Stimulated activated CD4-positive, alpha-beta T cell treated with anti-CD3 and anti-CD28 coated beads, Interleukin-2, amount 100 ng/mL, for 24 hours (primary cell): ENCODE data around the gene AUTS2.

ENCODE experiments used
- DNase-seq, 2 donors: peaks; one replicate each; pipeline ENCODE4 v3.0.0-alpha.2; 2020

The AUTS2 gene

DNA sequence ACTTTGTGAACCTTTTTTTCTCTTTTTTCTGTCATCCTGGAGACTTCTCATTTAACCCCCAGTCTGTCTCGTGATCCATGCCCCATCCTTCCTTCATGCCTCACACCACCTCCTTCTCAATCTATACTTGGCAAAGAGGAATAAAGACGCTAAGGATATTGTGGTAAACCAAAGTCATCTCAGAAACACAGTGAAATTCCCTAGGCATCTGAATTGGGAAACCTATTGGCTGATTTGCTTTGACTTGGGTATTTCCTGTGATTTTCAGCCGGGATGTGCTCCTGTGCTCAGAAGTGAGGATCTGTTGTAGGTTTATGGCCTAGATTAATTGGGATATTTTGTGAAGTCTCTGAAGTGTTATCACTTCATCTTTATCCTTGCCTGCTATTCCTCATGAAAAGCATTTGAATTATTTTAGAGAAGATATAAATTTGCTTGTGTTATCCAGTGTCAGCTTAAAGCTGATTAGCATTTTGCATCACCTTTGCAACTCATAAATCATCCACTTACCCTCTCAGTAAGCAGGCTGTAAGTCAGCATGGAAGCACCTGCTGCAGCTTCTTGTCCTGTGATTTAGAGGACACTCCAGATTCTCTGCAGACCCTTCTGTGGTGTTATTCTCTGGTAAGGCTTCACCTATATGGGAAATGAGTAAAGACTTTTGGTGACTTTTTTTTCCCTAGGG, 138.0 kb downstream of the AUTS2 start:
- no peak for DNase-seq

DNA sequence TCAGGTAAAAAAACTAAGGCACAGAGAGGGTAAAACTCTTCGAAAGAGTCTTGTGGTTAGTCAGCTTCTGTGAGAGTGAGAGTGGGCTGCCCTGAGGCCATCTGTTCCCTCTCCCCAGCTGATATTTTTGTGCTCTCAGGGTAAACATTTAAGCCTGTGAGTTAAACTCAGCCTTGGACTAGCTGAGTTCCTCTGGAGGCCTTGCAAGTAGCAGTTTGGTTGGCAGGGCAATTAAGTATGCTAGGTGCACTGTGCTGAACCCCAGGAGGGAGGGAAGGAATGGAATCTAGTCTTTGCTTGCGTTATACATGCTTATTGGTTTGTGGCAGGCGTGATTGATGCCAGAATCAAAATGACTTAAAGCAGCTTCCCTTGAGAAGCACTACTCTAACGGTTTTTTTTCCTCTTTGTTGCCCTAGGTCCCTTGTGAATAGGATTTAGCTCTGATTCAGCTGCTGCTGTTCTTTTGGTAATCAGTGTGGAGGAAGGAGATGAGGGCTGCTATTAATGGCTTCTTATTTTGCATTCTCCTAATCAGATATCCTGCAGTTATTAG, 140.2 kb downstream of the AUTS2 start:
- no peak for DNase-seq

DNA sequence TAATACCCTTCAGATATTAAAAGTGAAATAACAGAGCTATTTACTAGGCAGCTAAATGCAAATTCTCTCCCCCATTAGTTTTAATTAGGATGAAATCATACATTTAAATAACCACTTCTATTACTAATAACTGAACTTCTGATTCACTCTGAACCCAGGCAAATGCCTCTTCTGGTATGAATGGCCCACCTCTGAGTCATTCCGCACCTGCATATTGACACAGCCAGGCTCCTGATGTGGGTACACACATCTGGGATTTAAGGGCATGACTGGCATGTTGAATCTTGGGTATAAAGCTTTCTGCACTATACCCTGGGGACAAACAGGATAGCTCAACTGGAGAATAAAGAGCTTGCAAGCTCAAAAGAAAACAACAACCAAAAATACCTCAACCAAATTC, 140.9 kb downstream of the AUTS2 start:
- peak; percentile 25 to 26 for DNase-seq

DNA sequence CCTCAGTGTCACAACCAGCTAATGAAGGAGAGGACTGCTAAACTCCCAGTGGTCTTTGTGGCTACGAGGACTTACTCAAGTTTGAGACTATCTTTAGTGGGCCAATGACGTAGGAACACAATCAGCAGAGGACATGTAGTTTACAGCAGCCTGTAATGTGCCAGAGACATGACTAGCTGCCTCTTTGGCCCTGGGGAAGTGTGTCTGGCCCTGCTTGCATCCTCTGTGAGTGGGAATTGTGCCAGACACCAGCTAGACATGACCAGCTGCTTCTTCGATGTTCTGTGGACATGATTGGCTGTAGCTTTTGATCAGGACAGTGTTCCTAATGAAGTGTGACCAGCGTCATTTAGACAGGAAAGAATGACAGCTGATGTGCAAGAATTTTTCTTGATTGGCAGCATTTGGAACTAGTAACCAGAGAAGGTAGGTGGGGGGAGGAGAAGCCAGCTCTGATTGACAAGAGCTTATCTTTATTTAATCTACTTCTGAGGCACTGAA, 141.7 kb downstream of the AUTS2 start:
- DNase-seq, result no peak

DNA sequence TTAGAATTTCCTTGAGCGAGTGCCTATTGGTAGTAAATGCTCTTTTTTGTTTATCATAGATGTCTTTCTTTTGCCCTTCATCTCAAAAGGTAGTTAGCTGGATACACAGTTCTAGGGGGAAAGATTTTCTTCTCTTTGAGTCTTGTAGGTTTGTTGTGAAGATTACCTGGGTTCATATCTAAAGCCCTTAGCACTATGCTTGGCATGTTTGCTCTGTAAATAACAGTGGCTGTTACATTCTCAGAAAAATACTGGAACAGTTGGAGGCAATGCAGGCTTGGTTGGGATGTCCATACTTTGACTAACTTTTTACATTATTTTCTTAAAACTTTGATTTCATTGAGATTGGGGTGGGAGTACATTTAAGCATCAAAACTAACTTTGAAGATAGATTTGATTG, 144.0 kb downstream of the AUTS2 start:
- no peak for DNase-seq

DNA sequence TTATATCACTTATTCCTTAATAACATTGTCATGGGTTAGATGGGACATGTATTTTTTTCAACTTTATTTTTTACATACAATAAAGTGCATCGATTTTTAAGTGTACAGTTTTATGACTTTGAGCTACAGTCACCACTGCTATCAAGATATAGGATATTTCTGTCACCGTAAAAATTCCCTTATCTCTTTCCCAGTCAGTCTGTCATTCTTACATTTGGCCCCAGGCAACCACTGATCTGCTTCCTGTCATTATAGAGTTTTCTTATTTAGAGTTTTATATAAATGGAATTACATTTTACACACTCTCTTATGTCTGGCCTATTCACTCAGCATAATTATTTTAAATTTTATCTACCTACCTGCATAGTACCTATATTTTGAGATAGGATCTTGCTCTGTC, 145.2 kb downstream of the AUTS2 start:
- no peak for DNase-seq

DNA sequence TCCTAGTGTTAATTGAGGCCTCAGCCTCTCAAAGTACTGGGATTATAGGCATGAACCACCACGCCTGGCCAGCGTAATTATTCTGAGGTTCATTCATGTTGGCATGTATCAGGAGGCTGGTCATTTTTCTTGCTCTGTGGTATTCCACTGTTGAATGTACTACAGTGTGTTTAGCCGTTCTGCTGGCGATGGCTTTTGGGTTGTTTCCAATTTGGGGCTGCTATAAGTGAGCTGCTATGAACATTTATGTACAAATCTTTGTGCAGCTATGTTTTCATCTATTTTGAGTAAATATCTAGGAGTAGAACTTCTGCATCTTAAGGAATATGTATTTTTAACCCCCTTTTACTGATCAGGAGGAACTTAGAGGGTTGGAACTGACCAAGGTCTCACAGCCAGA, 145.8 kb downstream of the AUTS2 start:
- no peak for DNase-seq

DNA sequence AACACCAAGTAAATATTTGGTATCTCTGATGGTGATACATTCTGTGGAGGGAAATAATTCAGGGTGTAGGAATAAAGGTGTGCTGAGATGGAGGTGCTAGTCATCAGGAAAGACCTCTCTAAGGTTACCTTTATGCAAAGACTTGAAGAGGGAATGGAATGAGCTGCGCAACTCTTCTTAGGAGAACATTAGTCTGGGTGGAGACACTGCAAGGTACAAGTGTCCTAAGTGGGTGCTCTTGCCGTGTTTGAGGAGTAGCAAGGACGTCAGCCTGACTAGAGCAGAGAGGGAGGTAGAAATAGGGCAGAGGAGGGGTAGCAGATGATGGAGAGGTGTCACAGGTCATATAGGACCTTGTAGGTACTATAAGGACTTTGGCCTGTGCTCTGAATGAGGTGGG, 148.1 kb downstream of the AUTS2 start:
- no peak for DNase-seq

DNA sequence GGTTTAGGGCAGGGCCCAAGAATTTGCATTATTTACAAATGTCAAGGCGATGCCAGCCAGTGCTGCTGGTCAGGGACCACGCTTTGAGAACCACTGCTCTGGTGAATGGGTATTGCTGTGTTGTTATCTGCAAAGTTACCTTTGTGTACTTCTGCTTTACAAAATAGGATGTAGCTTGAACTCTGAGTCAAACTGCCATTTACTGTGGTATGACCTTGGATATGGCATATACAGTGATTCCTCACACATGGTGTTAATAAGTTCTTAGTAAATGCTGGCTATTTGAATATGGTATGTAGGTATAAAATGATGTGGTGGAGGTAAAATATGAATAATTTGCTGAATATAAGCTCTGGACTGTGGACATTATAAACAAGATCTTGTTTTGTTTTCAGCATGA, 148.9 kb downstream of the AUTS2 start:
- no peak for DNase-seq

DNA sequence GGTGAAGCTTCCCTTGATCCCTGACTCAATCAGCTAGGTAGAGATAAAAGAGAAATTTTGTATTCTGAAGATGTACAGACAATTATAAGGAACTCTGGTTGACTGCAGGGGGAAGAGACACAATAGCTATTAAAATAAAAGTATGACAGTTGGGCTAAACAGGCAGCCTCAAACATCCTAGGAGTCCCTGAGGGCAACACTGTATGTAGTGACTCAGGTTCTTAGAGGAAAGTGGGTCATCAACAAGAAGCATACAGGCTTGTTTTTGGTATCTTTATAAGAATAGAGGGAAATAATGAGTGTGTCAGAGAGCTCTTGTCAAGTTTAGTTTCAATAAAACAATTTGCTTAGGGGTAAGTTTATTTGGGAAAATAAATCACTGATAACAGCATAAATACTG, 150.3 kb downstream of the AUTS2 start:
- DNase-seq, result no peak

DNA sequence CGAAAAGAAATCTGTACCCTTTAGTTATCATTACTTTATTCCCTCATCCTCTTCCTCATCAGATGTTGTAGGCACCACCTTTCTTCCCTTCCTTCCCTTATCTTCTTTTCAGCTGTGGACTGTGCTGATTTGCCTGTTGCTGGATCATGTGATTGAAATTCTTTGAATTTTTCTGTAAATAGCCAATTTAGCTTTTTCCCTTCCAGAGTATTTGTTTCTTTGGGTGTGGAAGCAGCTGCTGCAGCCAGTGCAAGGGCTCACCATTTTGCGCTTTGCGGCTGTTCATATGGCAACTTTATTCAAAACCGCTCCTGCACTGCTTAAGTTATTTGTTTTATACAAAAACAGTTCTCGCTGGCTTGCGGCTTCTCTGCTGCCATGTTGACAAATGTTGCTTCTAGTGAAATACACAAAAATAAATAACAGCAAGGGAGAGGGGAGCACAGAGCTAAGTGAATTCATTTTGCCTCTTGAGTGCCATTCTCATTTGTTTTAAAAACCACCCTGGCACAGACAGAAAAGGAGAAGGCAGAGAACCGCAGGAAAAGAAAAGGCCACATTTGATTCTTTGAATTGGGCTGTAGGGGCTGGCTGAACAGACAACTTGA, 151.2 kb downstream of the AUTS2 start:
- no peak for DNase-seq

DNA sequence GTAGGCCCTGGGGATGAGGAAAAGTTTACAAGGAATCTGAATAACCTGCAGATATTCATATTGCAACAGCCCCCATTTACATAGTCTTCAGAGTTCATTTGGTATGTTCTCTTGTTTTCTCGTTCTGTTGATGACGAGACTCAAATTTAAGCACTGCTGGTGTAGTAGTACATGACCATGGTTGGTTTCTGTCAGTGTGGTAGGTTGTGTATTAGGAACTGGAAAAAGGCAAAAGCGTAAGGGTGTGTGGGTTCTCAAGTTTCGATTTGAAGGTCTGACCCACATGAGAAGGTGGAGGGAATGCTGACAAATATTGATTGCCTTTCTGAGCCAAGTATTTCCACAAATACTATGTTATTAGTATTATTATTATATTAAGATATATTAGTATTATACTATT, 151.7 kb downstream of the AUTS2 start:
- DNase-seq, result no peak

DNA sequence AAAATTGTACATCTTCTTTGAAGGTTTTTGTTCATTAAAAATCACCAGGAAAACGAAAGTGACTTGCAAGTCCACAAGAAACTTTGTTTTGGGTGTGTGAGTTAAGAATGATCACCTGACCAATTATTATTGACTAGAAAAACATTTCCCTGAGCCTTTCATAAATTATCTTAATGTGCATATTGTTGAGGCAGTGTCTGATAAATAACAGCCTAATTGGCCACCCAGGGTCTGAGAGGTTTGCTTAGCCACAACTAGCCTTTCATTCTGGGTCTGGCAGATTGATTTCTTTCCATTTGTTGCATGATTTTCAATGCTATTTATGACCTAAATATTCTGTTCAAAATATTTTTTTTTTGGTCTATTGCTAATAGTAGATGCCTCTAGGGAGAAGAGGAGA, 152.8 kb downstream of the AUTS2 start:
- no peak for DNase-seq

DNA sequence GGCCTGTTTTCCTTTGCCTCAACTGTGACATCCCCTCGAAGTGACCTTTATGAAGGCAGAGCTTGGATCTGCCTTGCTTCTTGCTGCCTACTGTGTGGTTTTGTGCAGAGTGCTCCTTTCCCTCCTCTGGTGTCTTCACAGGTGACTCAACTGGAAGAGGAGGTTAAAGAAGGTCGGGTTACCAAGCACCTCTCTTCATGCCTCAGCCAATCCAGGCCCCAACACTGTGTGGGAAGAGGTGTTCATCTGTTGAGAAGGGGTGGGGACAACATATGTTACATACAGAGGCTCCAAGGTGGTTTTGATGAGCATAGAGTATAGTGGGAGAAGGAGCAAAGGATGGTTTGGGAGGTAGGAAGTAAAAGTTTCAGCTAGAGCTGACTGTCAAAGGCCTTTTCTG, 155.7 kb downstream of the AUTS2 start:
- no peak for DNase-seq

DNA sequence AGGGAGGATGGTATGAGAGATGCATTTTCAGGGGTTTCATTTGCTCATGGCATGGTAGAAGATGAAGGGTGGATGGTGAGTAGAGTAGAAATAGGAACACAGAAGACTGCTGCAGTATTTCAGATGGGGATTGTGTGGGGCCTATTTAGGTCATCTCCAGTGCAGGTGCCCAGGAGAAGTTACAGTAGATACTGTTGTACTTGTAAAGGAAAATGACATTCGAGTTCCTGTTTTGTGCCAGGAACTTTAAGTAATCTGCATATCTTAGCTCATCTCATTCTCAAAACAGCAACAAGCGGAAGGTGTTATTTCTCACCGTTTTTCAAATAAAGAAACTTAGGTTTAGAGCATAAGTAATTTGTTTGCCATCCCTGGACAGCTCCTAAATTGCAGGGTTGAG, 156.2 kb downstream of the AUTS2 start:
- DNase-seq, result no peak

DNA sequence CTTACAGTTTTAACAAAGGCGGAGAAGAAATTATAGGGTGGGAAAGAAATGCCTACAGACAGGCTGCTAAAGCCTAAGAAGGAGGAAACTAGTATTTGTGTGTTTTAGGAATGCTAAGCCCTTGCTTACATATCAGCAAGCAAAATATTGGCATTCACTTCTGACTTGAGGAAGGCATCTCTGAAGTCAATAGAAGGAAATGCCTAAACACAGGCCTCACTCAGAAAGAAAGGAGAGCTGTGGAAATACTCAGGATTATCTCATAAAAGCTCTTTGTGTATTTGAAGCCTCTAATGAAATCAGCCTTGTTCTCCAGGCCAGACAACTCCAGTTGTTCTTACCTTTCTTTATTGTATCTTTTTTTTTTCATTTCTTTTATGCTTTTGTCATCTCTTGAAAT, 158.0 kb downstream of the AUTS2 start:
- no peak for DNase-seq

DNA sequence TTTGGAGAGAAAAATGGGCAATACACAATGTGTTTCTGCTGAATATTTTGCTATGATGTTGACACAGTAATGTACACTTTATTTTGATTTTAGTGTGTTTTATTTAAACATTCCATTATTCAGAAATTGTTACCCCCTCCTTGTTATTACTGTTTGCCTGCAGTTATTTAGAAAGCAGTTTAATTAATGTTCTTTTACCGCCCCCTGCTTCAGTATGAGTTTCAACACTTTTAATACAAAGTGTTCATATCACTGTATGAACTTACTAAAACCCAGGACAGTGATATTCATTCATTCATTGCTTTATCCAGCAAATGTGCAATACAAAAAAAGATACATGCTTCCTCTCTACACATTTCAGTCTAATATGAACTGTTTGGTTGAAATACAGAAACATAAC, 159.3 kb downstream of the AUTS2 start:
- no peak for DNase-seq

DNA sequence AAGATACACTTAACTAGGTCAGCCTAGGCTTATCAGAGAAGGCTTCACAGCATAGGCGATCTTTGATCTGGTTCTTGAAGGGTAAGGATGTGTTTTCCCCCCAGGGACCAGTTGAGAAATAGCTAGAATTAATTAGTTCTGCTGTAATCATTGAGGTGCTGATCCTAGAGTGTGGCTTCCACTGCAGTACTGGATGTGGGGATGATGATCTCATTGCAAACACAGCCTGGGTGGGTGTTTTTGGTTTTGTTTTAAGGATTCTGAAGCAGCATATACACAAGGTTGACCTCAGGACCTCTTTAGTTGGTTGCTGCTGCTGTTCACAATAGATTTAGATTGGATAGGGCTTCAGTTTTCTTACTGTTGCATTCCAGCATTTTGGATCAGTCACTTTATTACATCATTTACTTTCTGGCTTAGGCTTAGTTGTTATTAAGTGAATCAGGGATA, 159.7 kb downstream of the AUTS2 start:
- DNase-seq, result no peak

DNA sequence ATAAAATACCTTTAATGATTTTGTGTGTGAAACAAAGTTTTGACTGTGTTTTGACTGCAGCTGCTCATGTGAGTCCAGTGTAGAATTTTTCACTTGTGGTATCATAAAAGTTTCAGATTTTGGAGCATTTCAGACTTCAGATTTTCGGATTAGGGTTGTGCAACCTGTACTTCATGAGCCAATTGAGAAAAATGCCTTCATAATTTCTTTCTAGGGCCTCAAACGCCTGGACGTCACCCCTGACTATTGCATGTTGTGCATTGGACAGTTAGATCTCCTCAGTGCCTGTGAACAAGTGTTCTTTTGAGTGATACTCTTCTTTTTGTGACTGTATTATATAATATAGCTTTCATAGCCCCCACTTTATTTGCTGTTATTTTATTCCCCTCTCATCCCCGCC, 161.1 kb downstream of the AUTS2 start:
- DNase-seq, result no peak

DNA sequence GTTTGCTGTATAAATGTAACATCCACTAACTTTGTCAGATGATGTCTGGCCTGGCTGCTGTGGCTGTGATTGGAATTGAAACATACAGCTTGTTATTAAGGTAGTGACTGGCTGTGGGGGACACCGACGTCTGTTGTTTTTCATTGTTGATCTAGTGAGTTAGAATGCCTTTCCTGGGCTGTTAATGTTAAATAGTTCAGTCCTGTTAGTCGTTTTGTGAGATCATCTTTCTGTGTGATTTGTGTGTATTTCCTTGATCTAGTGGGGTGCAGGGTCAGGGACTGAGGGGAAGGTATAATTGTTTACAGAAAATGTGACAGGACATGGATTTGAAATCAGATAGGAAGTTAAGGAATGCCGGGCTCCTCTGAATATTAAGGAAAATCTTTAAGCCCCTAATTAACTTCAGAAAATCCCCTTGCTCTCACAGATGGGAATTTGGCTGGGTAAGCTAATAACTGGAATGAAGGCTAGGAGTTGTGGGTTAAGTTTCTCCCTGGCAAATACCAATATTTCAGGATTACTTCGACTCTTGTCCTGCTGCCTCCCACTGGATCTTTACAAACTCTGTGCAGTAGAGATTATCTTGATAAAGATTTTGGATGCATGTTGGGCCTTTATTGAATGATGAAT, 163.1 kb downstream of the AUTS2 start:
- no peak for DNase-seq

DNA sequence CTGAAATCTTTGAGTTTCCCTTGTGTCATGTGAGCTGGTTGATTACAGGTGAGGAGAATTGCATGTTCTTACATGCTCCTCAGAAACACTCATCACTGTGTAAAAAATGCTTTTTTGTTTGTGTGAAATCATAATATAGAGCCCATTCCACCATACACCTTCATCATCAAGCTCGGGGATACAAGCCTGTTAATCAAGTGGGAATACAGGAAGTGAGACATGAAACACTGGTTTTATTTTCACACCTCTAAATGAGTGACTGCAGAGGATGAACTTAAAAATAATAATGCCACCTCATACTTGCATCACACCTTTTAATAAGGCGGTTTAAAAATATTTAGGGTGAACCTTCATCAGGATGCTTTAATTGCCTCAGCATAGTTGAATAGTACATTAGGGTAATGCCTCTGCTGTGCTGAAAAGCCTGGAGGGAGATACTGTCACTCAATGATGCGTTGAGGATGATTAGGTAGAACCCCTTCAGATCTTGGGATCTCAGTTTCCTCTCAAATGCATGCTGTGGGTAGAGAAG, 164.6 kb downstream of the AUTS2 start:
- no peak for DNase-seq

DNA sequence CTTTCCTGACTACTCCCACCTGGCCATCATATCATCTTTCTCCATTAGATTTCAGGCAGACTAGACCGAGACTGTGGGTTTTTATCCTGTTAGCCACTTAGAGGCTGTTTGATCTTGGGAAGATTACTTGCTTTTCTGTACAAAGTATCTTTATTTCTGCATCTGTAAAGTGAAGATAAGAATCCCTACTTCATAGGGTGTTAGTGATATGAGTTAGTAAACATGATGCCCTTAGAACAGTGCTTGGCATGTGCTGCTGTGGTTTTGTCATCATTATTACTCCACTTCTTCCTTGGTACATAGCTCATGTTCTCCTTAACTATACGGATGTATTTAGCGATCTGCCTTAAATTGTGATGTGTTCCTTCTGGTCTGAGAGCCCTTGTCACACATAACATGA, 165.2 kb downstream of the AUTS2 start:
- no peak for DNase-seq

DNA sequence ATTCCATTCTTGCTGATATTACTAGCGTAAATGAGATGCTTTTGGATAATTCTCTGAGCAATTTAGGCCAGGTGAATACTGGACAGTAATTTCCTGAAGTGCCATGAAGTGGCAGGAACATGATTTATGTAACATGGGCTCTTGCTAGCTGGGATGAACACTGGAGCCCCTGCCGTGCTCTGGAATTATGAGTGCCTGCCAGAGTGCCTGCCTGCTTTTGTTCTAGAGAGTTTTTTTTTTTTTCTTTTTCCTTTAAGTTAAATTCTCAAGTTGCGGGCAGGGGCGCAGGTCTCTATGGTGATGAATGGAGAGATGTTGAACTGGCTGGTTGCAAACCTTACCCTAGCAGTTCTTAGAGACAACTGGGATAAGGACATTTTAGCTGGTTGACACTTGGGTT, 165.9 kb downstream of the AUTS2 start:
- no peak for DNase-seq

DNA sequence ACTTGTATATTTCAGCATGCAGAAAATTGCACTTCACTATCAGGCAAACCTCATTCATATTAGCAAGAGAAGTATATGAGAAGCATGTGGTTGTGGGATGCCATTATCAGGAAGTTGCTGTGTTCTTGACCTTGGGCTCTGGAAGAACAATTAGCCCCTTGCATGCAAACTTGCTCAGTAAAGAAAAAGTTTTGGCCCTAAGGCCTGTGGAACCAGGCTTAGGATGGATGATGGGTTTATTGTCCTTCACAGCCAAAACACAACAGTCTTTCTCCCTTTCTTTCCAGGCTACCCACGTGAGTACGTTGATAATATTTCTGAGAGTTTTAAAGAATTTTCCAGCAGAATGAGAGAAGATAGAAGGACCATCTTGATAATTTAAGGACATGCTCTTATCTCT, 166.4 kb downstream of the AUTS2 start:
- DNase-seq, result no peak
